Head of caudate nucleus (tissue), 42 donors: ENCODE results near the gene PNO1.
"Not testable (repeated sequence)": the region's sequence is repeated elsewhere in the genome, so short reads cannot be mapped to it uniquely, and the experiment has no call there.

Experiments
- DNase-seq, 42 donors: peaks; one replicate each; pipeline versions ENCODE4 v3.0.0 to v3.0.0-alpha.2; 2020 to 2021; ENCODE audit warnings: mixed read lengths in 7 of 42
- intact Hi-C: fragments of 100-400 bp; cut with DNase I; formaldehyde crosslinking; loops from one replicate; pipeline ENCODE4 v1.15.0; 2022

The PNO1 gene

DNA sequence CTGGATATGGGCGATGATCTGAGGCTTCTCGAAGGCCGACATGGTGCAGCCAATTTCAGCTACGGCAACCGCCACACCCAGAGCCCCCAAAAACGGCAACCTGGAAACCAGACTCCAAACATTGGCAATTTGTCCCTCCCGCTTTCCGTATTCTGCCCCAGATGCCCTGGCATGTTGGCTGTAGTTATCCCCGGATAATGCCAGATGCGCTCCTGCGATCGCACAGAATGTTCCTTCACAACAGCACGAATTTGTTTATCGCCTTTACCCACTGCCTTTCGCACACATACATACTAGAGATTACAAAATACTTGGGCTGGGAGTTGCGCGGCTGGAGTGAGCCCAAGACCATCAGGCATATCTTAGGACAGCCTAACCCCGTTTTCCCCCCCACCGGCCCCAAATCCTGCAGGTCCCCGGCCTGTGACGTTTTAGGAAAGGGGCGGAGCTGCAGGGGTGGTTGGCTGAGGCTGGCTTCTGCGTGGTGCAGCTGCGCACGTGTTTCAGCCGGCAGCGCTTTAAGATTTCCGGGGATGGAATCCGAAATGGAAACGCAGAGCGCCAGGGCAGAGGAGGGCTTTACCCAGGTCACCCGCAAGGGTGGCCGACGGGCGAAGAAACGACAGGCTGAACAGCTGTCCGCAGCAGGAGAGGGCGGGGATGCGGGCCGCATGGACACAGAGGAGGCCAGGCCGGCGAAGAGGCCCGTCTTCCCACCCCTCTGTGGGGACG, at the start of gene PNO1:
TSS of gene PNO1 (plus strand) at position 487 of the 732 bp plus-strand sequence. CDS start at position 534, 47 bp downstream.
- peak; percentile 90 to 98 (median 96) for DNase-seq
- intact Hi-C loops, result loop anchor here (5.0 kb wide), 2 partner anchors 95 kb away; partner anchors contain the start of genes C1D and PPP3R1

DNA sequence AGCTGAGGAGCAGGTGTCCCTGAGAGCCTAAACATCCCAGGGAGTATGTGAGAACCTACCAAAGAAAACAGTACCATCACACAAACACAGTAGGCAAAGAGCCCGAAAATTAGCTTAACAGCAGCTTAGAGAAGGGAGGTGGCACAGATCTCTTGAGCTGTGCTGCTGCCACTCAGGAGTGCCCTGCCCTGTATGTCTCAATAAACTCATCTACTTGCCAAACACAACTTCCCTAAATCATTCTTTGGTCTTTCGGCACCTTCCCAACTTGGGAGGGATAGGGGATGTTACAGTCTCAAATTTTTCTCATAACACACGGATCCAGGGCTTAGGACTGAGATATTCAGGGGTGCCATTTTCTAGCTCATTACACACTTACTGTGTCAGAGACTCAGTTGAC, 49.6 kb upstream of the PNO1 start:
- no peak for DNase-seq
- intact Hi-C loops, result no loop called here

DNA sequence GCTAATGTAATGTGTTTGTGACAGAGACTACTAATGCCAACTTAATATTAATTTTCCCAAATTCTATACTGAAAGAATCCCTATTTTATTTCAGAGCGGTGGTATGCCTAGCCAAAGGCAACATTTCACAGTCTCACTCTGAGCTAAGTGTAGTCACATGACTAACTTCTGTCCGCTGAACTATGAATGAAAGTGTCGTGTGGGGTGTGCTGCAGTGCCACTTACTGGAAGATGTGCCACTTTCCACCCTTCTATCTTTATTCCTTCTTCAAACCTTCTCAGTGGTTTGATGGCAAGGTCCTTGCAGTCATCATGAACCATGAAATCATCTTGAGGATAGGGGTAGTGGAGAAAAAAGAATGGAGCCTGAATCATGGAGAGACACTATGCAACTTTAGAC, 47.6 kb upstream of the PNO1 start:
- intact Hi-C loops, result no loop called here
- DNase-seq, result no peak

DNA sequence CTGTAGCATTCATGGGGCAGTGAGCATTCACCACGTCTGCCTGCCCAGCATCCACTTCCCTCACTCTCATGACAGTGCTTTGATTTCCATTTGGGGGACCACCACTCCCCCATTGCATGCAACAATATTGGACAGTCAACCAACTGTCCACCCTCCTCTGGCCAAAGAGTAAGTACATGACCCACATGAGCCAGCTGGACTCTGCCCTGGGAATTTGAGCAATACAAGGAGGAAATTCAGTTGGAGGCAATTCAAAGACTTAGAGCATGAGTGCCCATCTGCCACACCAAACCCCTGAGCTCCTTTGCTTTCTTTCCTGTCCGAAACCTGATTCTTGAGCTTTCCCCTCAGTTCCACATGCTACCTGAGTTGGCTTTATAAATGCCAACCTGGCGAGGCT, 41.7 kb upstream of the PNO1 start:
- no peak for DNase-seq
- intact Hi-C loops, result no loop called here

DNA sequence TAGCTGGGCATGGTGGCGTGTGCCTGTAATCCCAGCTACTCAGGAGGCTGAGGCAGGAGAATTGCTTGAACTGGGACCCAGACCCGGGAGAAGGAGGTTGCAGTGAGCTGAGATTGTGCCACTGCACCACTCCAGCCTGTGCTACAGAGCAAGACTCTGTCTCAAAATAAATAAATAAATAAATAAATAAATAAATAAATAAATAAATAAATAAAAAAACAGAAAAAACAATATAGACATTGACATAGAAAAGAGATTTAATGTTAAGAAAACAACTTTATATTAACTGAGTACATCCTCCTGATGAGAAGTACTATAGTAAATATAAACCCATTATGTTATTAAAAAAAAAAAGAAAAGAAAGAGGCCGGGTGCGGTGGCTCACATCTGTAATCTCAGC, 39.8 kb upstream of the PNO1 start:
- intact Hi-C loops, DNase-seq: not testable (repeated sequence)

DNA sequence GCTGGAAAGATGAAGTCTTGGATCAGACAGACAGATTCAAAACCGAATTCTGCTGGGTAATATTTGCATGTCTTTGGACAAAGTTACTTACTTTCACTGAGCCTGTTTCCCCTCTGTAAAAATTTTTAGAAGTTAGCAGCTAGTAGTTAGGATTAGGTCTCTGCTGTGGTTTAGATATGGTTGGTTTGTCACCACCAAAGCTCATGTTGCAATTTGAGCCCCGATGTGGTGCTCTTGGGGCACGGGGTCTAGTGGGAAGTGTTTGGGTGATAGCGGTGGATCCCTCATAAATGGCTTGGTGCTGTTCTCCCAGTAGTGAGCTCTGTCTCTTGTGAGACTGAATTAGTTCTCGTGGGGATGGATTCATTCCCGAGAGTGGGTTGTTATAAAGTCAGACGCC, 38.9 kb upstream of the PNO1 start:
- no peak for DNase-seq
- intact Hi-C loops, result no loop called here

DNA sequence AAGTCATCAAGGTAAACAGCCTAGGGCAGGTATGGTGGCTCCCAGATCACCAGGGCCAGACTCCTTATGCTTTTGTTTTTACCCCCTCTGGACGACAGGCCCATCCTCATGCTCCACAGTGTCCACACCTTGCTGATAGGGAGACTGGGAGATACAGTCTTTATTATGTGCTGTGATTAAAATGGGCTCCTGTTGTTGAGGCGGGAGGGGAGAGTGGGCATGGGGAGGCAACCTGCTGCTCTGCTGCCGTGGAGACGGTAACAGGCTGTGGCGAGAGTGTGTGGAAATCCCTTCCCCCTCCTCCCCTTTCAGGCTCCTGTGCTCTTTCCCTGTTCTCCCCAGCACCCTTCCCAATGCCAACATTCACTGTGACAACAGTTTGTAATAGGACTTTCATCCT, 38.2 kb upstream of the PNO1 start:
- intact Hi-C loops, result no loop called here
- no peak for DNase-seq

DNA sequence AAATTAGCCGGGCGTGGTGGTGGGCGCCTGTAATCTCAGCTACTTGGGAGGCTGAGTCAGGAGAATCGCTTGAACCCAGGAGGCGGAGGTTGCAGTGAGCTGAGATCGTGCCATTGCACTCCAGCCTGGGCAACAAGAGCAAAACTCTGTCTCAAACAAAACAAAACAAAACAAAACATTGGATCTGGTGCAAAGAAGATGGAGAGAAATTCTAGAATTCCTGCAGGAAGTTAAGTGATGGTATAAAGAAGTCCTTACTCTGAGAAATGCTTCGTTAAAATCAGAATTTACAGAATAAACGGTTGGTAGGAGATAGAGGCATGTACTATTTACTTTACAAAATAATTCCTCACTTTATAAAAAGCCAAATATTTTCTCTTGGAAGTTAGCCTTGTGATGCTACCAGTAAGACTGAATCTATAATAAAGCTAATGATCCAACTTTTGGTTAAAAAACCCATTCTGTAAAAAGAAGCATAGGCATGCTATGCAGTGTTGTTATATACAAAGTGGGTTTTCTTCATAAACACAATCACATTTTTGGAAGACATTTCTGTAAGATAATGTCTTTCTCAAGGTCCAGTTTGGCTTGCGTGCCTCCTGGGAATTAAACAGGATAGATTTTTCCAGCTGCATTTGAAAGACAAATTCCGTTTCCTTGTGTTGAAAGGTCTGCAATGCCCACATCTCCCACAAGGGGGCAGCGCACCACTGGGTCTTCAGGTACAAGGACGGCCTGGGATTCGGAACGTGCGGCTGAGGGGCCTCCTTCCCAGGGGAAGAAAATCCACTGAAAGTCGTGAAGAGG, 35.6 kb upstream of the PNO1 start:
- intact Hi-C loops, result loop anchor here (5.0 kb wide), 1 partner anchor 320 kb away; no protein-coding TSS in a partner anchor
- DNase-seq, result peak; percentile 73 to 96 (median 91)

DNA sequence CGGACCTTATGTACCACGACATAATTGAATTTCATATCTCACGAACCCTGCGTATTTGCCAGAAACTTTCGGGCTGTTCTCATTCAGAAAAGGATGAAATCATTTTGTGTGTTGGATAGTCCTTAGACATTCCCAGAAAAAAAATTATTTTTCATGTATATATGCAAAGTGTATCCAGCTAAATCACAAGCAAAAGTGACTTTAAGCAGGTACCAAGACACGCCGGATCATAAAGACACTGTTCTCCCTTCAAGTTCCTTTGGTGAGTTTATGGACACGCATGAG, 35.1 kb upstream of the PNO1 start:
- DNase-seq, result no peak

DNA sequence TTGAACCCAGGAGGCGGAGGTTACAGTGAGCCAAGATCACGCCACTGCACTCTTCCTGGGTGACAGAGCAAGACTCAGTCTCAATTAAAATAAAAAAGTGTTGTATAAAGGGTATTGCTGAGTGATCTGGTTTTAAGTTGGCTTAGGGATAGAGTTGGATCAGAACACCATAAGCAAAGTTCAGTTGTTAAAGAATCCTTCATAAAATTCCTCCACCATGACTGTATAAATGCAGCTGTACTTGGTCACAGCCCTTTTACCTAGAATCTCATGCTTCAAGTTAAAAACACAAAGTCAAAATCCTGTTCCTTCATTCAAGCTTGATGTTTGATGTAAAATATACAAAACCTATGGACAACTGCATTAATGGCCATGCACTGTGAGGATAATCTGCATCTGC, 33.4 kb upstream of the PNO1 start:
- intact Hi-C loops, result loop anchor here (5.0 kb wide), 1 partner anchor 318 kb away; no protein-coding TSS in a partner anchor
- no peak for DNase-seq

More for the DNA sequence above, 35.1 kb upstream of the PNO1 start:
- intact Hi-C loops, result loop anchor here (5.0 kb wide), 1 partner anchor 320 kb away; no protein-coding TSS in a partner anchor

DNA sequence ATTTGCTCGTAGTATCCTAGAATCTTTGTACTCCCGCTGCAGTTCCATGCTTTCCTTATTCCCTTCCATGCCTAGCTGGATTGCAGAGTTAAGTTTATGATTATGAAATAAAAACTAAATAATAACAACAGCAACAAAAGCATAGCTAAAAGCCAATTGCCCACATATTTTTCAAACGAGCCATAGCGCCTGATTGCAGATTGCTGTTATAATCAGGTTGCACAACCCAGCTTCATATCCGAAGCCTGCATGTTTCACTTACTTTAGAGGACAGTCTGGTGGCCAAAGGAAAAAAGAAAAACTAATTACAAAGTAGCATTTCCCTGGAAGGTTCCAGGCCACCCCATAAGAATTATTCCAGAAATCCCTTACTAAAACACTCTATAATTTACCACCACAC, 31.9 kb upstream of the PNO1 start:
- intact Hi-C loops, result no loop called here
- DNase-seq, result no peak

DNA sequence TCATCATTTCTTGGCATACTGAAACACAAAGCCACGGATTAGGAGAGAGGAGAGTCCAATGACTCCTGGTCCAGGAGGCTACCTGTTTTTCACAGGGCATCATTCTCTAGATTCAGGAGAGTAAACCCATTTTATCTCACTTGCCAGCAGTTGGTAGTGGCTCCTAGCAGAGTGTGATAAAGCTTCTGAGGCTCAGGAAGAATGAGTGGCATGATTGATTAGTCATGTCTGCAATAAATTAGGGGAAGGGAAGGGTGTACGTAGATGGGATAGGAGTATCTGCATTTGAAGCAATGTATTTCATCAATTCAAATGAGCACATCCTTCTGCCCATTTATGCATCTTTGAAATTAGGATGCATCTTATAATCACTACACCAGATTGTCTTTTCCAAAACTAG, 31.1 kb upstream of the PNO1 start:
- intact Hi-C loops, result no loop called here
- DNase-seq, result no peak

DNA sequence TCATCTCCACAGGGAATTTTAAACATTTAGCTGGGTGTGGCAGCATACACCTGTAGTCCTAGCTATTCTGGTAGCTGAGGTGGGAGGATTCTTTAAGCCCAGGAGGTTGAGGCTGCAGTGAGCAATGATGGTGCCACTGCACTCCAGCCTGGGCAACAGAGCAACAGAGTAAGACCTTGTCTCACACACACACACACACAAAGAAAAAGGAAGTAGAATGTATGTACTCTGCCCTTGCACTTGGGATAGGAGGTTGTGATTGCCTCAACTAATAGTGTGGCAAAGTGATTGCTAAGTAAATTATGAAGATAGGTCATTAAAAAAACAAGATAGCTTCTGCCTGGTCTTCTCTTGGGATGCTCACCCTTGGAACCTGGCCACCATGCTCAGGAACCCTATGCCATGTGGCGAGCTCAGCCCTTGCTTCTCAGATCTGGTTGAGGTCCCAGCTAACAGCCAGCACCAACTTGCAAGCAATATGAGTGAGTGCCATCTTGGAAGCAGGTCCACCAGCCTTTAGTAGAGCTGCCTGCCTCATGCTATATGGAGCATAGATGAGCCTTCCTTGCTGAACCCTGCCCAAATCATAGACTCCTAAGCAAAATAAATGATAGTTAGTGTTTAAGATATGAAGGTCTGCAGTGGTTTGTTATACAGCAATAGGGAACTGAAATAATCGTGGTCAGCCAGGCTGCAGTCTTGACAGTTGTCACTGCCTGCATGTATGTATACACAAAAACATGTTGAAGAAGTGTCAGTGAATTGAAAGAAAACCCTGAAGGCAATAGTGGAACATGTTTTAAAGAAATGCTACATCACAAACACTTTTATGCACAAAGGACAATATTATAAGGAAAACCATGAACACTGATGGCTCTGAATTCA, 30.1 kb upstream of the PNO1 start:
- DNase-seq, result no peak
- intact Hi-C loops, result no loop called here

DNA sequence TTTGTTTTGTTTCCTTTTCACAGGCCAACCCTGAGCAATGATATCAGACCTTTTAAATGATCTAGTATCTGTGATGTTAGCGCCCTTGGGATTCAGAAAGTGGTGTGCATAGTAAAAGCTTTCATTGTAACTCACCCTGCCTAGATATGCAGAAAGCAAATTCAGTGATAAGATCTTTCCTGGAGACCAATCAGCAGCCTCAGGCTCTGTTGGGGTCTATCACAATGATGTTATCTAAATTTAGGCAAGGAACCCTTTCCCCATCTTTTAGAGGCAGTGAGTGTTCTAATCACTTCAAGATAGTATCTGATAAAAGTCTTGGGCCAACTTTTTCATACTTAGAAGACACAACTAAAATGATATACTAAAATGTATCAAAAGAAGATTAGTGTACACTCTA, 23.6 kb upstream of the PNO1 start:
- intact Hi-C loops, result no loop called here
- no peak for DNase-seq

DNA sequence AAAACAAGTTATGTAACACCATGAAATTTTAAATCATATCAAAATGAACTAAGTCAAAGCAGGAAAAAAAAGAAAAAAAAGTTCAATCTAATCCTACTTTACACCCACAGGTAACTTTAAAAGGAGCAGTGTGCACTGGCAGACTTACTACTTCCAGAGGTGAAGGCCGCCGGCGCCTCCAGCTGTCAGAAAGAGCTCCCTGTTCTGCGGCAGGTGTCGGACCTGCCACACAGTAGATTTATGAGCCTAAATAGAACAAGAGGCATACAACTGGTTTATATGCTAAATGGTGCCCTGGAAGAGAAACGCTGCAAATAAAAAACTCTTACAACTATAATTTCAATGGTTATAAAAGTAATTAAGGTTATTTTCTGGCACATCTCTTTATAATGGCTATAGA, 23.1 kb upstream of the PNO1 start:
- intact Hi-C loops, result no loop called here
- peak in 37 of 42 donors; percentile 12 to 82 (median 52) for DNase-seq

DNA sequence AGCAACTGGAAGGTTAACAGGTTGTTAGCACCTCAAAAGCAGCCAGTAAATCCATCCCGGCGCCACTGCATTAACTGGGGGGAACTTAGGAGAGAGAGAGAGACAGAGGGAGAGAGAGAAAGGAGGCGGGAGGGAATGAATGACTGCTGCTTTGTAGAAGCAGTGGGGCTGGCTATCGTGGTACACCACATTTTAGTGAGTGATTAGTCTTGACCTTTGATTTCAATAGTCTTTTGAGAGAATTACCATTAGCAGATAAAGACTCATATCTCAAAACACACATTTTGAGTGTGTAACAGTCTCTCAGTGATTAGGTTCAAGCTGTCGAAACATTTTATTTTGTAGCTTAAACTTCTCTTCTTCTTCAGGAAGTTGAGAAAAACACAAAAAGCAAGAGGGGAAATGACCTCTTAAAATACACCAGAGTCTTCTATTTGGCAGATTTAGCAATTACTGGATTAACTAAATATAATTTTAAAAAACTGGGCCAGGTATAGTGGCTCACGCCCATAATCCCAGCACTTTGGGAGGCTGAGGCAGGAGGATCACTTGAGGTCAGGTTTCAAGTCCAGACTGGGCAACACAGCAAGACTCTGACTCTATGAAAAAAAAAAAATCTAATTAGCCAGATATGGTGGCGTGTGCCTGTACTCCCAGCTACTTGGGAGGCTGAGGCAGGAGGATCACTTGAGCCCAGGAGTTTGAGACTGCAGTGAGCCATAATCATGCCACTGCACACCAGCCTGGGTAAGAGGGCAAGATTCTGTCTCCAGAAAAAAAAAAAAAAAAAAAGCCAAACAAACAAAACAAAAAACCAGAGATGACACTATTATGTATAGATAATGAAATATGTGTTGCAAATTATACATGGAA, 22.0 kb upstream of the PNO1 start:
- intact Hi-C loops, result no loop called here
- DNase-seq, result no peak

DNA sequence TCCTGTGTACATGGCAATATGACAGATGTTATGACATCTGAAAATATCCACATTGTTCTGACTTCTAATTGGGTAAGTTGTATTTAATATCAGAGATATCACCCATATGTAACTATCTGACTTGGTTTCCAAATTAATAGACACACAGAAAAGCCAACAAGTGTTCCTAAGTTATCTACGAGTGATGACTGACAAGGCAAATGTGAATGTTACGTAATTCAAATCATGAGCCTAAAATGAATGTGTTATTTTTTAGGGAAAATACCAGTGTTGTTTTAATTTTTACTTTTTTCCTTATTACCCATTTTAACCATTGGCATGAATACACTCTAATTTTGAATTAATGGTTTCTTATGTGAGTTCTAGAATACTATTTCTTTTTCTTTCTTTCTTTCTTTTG, 15.8 kb upstream of the PNO1 start:
- no peak for DNase-seq
- intact Hi-C loops, result no loop called here

DNA sequence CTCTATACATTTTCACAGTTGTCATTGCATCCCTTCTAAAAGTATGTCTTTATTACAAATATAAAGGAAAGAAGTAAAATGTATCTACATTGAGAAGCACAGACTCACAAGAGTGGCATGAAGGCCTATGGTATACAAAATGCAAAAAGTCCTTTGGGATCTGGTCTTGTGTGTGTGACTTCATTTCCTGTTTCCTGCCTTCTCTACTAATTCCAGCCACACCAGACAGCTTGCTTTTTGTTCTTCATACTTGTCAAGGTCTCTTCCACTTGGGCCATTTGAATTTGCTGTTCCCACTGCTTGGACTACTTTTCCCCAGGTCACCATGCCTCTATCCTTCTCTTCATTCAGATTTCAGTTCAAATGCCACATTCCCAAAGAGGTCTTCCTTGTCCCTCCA, 6.7 kb upstream of the PNO1 start:
- intact Hi-C loops, result no loop called here

More for the DNA sequence above, 6.7 kb upstream of the PNO1 start:
- no peak for DNase-seq
